Measurements from ENCODE around the gene NKX1-1. TPM values are rescaled to one million over a fixed set of nuclear protein-coding genes. Genes with fewer than 3 reads are reported as not detected.

Gene NKX1-1
- total and polyA plus RNA-seq, 9 of the 15 experiments (the other 6 are each of a cell fraction or from before 2014, with no cell fraction given), result not detected

DNA sequence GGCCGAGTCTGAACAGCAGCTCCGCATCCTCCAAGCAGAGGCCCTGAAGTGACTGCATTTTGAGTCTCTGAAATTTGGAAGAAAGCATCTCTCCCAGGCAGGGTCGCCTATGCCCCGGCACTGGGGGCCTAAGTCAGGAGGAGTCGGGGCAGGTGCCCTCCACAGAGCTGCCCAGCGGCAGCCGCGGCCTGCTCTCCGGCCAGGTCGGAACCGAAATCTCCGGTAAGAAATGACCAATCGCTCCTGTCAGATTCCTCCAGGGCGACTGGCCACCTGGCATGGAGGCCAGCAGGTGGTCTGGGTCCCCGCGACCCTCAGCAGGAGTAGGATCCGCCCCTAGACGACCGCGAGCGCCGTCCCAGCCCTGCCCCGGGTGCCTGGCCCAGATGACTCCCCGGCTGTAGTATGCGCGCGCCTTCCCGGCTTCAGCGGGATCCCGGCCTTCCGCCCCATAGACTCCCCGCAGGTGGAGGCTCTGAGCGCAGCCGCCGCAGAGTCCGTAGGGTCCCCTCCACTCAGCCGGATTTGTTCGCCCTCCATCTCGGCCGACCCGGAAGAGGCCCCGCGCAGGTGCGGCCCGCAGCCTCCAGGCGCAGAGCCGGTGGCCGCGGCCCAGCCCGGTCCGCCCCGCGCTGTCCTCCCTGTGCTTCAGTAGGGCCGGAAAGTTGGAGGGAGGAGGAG is 1.5 kb downstream of the NKX1-1 start:
- intact Hi-C loops (cut with micrococcal nuclease) (no loop called here), in situ Hi-C loops (cut with MboI) (no loop called here)
- CTCF ChIA-PET (ENCODE audit: low intra/inter-chr PET ratio), result no interaction called here
- no peak overlapping the region for H2AFZ ChIP-seq (ENCODE audit: low read depth, low read length)
- no peak for FAIRE-seq
- ATAC-seq, result no peak
- no peaks in the 10 kb centered on the region for H3K79me2 ChIP-seq (ENCODE audit: control insufficient read depth, insufficient read depth, low read length)
- 61% methylated on average over 47 of the region's 54 CpGs for WGBS (ENCODE audit: insufficient coverage, low coverage, missing lambda C conversion rate)
- POLR2A ChIA-PET, result no interaction called here
- no peak overlapping the region for H3K27ac ChIP-seq (ENCODE audit: extremely low read depth, low read depth, low read length)
- no peaks in the 10 kb centered on the region; the same call in 1 of the 2 replicates for H3K9me3 ChIP-seq (replicated peaks; ENCODE audit: control insufficient read depth, insufficient read depth, low read depth, low read length)
- peaks cover 1 to 35% of the 10 kb centered on the region in 2 experiments; a peak in 3 of 5 replicates for H3K4me1 ChIP-seq (replicated peaks in 1 of 2; ENCODE audit: control insufficient read depth in 2 of 2, insufficient read depth in 2 of 2, low read length in 2 of 2)
- no peaks in the 10 kb centered on the region for H4K20me1 ChIP-seq (replicated peaks; ENCODE audit: control insufficient read depth, insufficient read depth, low read length)
- no peaks in the 10 kb centered on the region for H3K9me1 ChIP-seq (ENCODE audit: control insufficient read depth, insufficient read depth, low read length)
- H3K36me3 ChIP-seq (ENCODE audit: control insufficient read depth, insufficient read depth, low read length), result no peaks in the 10 kb centered on the region
- peaks cover 2 to 31% of the 10 kb centered on the region in 2 experiments; a peak in 2 of 5 replicates for H3K27me3 ChIP-seq (ENCODE audit: control insufficient read depth in 2 of 2, insufficient read depth in 2 of 2, low read length in 2 of 2)
- TF ChIP-seq, protein P1, sequence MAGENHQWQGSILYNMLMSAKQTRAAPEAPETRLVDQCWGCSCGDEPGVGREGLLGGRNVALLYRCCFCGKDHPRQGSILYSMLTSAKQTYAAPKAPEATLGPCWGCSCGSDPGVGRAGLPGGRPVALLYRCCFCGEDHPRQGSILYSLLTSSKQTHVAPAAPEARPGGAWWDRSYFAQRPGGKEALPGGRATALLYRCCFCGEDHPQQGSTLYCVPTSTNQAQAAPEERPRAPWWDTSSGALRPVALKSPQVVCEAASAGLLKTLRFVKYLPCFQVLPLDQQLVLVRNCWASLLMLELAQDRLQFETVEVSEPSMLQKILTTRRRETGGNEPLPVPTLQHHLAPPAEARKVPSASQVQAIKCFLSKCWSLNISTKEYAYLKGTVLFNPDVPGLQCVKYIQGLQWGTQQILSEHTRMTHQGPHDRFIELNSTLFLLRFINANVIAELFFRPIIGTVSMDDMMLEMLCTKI (IDR thresholded peaks at IDR 0.05; ENCODE audit: partially characterized antibody), result no peak
- TF ChIP-seq SMAD4 (CRISPR knock-in tag; conservative IDR thresholded peaks at IDR 0.05) (no peak), RBFOX2 (IDR thresholded peaks at IDR 0.05; ENCODE audit: low read depth, low read length) (no peak), CBFA2T2 (conservative IDR thresholded peaks at IDR 0.05) (no peak), DDX20 (tag; IDR thresholded peaks at IDR 0.05; ENCODE audit: low read depth) (no peak), ZNF586 (CRISPR knock-in tag; conservative IDR thresholded peaks at IDR 0.05) (no peak), KAT7 (CRISPR knock-in tag; IDR thresholded peaks at IDR 0.05; ENCODE audit: borderline replicate concordance) (no peak), ZNF165 (CRISPR knock-in tag; IDR thresholded peaks at IDR 0.05; ENCODE audit: borderline replicate concordance) (no peak), ZNF764 (CRISPR knock-in tag; IDR thresholded peaks at IDR 0.05; ENCODE audit: low read depth) (no peak), HNRNPK (IDR thresholded peaks at IDR 0.05; ENCODE audit: low read depth, low read length, poor library complexity, severe bottlenecking) (no peak), MBD2 (IDR thresholded peaks at IDR 0.05; ENCODE audit: borderline replicate concordance, low read depth) (no peak), MCM7 (IDR thresholded peaks at IDR 0.05) (no peak), SMARCE1 (IDR thresholded peaks at IDR 0.05) (no peak), ZSCAN32 (CRISPR knock-in tag; IDR thresholded peaks at IDR 0.05) (no peak), CSDE1 (IDR thresholded peaks at IDR 0.05) (no peak)
- TF ChIP-seq, protein P2, sequence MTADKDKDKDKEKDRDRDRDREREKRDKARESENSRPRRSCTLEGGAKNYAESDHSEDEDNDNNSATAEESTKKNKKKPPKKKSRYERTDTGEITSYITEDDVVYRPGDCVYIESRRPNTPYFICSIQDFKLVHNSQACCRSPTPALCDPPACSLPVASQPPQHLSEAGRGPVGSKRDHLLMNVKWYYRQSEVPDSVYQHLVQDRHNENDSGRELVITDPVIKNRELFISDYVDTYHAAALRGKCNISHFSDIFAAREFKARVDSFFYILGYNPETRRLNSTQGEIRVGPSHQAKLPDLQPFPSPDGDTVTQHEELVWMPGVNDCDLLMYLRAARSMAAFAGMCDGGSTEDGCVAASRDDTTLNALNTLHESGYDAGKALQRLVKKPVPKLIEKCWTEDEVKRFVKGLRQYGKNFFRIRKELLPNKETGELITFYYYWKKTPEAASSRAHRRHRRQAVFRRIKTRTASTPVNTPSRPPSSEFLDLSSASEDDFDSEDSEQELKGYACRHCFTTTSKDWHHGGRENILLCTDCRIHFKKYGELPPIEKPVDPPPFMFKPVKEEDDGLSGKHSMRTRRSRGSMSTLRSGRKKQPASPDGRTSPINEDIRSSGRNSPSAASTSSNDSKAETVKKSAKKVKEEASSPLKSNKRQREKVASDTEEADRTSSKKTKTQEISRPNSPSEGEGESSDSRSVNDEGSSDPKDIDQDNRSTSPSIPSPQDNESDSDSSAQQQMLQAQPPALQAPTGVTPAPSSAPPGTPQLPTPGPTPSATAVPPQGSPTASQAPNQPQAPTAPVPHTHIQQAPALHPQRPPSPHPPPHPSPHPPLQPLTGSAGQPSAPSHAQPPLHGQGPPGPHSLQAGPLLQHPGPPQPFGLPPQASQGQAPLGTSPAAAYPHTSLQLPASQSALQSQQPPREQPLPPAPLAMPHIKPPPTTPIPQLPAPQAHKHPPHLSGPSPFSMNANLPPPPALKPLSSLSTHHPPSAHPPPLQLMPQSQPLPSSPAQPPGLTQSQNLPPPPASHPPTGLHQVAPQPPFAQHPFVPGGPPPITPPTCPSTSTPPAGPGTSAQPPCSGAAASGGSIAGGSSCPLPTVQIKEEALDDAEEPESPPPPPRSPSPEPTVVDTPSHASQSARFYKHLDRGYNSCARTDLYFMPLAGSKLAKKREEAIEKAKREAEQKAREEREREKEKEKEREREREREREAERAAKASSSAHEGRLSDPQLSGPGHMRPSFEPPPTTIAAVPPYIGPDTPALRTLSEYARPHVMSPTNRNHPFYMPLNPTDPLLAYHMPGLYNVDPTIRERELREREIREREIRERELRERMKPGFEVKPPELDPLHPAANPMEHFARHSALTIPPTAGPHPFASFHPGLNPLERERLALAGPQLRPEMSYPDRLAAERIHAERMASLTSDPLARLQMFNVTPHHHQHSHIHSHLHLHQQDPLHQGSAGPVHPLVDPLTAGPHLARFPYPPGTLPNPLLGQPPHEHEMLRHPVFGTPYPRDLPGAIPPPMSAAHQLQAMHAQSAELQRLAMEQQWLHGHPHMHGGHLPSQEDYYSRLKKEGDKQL (CRISPR knock-in tag; IDR thresholded peaks at IDR 0.05; ENCODE audit: borderline replicate concordance), result no peak
- H3K9ac ChIP-seq (ENCODE audit: insufficient read depth in 1 of 2, low read depth in 2 of 2, low read length in 2 of 2), result no peak overlapping the region
- DNase-seq (ENCODE audit: extremely low read depth in 1 of 4, low spot score in 3 of 4), result no peak
- BruUV-seq (replicated peaks), result no TSS peak
- no peak overlapping the region for H3K4me3 ChIP-seq
- H3K4me2 ChIP-seq (ENCODE audit: insufficient read depth, low read length), result no peak overlapping the region

All from K562 (cell line).